Bone marrow (tissue), 2 donors: ENCODE results near the gene RFX8.
"Not testable (repeated sequence)": the region's sequence is repeated elsewhere in the genome, so short reads cannot be mapped to it uniquely, and the experiment has no call there.

Experiments used
- DNase-seq, 2 donors: peaks; one replicate each; lab custom pipeline; 2025; lab: John Stamatoyannopoulos, UW

RFX8 gene

DNA sequence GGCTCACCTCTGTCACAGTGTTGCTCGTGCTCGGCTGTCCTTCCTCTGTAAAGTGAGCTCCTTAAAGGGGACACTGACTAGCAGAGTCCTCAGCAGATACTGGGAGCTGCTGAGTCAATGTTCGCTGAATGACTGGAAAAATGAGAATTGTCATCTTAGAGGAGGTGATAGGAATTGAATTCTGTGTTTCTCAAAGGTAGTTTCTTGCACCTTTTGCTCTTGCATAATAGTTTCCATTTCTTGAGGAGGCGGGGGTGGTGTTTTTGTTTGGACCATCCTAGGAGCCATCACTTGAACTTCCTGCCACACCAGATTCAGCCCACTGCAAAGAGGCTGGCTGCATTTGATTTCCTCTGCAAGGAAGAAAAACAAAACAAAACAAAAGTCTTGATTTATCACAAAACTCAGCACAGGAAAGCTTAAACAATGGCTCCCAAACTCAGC, 11.4 kb upstream of the RFX8 start:
- DNase-seq = no peak

- no peak for DNase-seq
Measured at GRCh38 chr2:101485856-101486255, 10.9 kb upstream of the RFX8 start.

- DNase-seq = no peak
Measured at GRCh38 chr2:101480764-101481163, 5.9 kb upstream of the RFX8 start.

- no peak for DNase-seq
Measured at GRCh38 chr2:101479810-101480209, 4.9 kb upstream of the RFX8 start.

DNA sequence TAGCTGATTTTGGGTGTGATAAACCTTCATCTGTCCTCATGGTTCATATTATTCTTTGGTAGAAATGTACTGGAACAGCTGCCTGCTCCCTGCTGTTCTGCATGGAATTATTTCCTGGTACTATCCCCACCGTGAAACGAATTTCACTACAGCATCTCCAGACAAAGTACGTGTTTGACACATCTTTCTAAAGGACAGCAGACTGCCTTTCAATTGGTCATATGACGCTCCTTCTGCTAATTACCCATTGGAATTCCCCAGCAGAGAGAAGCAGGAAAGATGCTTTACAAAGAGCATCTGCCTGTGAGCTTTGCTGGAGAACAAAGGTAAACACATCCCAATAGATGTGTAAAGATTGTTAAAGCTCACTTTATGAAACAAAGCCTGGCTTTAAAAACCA, 4.4 kb upstream of the RFX8 start:
- no peak for DNase-seq

DNA sequence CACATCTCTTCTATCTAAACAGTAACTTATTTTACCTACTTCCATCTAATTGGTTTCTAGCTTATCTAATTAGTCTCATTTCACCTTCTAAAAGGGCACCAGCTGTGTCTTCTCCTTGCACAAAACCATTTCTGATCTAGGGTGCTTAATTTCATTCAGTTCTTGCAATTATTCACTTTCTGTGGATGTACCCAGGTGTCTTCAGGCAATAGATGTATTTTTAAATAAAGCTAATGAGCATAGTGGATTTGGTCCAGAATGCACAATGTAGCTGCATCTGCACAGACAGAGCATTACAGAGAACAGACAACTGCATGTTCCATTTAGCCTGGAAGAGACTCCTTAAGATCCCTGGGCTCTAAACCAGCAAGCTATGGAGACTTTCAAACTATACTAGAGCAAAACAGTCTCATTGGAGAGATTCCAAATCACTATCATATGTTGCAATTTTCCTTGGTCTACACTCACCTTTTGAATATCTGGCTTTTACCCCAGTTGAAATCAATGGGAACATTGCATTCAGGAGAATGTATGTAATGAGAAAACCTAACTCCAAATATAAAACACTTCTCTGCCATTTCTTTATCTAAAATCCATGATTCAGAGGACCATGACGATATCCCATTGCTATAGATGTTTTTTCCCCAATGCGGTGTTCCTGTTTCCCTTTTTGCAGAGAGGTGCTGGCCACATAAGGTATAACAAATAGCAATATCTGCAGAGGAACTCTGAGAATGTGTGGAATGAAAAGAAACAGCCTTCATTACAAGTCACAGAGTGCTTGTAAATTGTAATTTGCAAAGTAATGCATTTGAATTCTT, 3.5 kb upstream of the RFX8 start:
- no peak for DNase-seq

- DNase-seq = no peak
Measured at GRCh38 chr2:101477556-101477955, 2.6 kb upstream of the RFX8 start.

- no peak for DNase-seq
Measured at GRCh38 chr2:101476605-101477208, 1.8 kb upstream of the RFX8 start.

GRCh38 chr2:101473911-101474701, 806 bp downstream of the RFX8 start:
- DNase-seq = peak in 1 of 2 donors; percentile 56

DNA sequence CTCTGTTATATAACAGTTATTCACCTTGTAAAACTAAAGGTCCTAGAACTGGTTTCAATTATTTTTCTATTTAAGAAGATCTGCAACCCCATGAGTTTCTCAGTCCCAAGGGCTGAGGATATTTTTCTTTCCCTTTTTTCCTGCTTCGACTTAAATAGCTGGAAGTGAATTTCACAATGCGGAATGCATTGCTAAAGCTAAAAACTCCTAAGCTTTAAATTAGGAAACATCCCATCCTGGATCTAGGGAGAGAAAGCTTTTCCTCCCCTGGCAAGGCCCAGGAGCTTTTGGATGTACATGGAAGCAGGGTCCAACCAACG, 1.4 kb downstream of the RFX8 start:
- DNase-seq = no peak

- no peak for DNase-seq
Measured at GRCh38 chr2:101469863-101470262, 5.0 kb downstream of the RFX8 start.

DNA sequence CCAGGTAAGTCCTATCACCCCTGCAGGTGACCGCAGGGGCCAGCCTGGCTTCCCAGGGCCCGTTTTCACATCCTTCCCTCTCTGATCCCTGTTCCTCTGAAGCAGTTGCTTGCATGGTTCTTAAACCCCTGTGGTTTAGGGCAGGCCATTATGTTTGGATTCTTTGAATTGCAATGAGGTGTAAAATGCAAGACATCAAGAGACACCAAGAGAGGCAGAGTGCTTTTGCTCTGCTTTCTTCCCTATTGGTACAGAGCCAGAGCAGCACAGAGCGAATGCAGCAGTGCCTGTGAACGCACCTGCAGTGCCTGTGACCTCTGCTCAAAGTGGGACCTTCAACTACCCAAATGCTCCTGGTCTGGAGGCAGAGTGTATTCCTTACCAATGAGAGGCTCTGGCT, 7.6 kb downstream of the RFX8 start:
- DNase-seq = no peak

DNA sequence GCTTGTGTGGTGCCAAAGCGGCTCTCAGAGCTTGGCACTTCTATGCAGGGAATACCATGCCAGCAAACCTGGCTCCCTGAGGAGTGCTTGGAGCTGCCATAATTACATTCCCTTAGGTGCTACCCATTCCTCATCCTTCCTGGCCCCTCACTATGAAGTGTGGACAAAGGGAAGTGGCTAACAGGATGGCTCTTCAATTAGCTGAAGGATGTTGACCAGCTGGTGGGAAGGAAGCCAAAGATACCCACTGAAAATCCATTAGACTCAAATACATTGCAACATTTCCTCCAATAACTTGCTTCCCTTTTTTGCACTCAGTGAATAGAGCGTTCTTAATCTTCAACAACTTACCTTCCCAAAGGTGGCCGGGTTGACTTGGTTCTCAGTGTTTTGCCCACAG, 8.5 kb downstream of the RFX8 start:
- DNase-seq = peak; percentile 18 to 21

DNA sequence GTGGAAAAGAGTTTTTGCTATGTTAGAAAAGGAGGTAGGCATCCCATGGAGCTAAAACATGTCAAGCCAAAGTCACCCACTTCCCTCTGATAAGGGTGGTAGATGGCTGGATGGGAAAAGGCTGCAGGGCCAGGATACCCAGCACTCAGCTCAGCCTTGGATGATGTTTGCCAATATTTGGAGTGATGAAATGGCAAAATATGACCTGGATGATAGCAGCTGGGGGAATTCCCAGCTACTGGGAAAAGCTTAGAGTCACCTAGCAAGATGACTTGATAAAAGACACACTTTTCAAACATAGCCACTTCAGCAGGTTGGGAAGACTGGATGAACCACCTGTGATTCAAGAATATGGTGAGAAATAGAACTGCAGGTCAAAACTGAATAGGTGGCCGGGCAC, 10.1 kb downstream of the RFX8 start:
- DNase-seq = no peak

DNA sequence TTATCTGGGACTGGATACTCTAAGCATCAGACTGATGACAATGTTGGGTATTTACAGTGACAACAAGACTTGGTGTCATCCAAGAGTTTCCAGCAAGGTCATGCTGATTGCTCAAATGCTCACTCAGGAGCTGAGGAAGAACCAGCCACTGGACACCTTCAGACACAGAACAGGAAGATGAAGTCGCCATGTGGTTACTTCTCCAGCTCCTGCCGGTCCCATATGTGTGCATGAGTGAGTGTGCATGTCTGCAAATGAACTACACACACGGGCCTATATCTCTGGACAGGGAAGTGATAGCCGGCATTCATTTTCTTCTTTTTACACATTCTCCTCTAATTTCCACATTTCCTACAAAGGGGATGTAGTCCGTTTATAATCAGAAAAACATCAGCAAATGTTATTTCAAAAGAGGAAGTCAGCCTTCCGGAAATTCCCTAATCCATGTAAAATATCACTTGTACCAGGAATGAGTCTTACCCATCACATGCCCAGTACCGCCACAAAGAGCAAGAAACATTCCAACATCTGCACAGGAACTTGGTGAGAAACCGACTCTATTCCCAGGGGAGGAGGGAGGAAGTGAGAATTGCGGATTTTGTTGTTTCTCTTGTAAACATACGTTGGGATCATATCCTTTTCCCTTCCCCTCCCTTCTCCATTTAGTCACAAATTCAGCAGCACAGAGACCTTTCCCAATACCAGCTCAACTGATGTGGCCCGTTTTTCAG, 10.8 kb downstream of the RFX8 start:
- peak; percentile 11 to 54 for DNase-seq

DNA sequence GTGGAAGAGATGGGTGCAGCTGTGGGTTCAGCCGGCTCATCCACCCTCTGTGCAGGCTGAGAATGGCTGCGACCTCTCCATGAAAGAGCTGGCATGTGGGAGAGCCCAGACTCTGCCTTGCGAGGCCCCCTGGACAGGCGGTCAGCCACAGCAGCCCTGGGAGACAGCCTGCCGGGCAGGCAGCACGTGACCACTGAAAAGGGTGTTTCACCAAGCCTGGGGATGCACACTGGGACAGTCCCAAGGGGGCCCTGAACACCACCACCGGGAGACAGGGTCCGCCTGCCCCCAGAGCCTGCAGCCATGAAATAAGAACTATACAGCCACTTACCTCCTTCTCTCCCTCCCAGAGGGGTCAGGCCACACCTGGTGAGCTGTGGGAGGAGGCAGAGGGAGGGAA, 11.5 kb downstream of the RFX8 start:
- DNase-seq = no peak

DNA sequence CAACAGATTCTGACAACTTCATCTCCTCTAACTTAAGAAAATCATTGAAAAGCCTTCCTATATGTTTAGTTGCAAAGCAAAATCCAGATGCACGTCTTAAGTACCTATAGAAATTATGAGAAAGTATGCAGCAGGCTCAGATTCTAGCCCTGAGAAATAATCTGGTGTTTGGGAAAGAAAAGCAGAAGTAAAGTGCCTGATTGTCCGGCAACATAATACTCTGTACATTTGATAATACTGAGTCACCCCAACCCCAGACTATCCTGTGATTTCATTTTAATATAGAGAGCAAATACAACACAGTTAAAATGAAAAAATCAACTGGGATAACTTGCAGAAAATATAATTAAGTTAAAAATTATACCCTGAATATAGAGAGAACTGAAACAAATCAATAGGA, 13.5 kb downstream of the RFX8 start:
- no peak for DNase-seq

DNA sequence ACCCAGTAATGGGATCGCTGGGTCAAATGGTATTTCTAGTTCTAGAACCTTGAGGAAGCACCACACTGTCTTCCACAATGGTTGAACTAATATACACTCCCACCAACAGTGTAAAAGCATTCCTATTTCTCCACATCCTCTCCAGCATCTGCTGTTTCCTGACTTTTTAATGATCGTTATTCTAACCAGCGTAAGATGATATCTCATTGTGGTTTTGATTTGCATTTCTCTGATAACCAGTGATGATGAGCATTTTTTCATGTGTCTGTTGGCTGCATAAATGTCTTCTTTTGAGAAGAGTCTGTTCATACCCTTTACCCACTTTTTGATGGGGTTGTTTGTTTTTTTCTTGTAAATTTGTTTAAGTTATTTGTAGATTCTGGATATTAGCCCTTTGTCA, 20.5 kb downstream of the RFX8 start:
- not testable (repeated sequence) for DNase-seq

DNA sequence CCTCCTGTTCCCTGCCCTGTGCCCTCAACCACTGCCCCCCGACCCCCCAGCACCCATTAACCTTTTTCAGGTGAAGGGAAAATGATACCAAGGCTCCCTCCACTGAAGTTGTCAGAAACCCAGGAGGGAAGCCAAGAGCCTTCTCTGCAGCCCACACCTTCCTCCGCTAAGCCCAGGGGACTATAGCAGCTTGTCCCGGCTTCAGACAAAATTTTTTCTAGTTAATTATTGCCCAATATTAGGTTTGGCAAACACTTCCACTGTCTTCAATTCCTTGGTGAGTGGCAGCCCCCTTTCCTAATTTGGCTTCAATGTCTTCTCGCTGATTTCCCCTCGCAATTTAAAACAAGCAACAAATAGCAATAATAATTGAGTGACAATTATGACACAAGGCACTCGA, 23.9 kb downstream of the RFX8 start:
- DNase-seq = no peak

DNA sequence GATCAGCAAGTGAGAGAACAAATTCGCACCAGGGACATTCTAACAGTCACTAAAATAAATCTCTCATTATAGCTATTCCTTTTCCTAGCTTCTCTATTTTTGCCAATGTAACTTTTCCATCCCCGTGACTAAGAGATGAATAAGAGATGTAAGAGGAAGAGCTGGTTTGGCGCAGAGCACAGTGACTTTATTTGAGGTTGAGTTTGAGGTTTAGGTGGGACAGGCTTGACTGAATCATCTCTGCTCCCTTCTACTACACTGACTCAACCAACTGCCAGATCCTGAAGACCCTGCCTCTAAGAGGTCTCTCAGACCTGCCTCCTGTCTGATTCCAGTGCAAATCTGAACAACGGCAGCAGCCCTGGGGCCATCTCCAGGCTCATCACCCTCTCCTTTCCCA, 28.0 kb downstream of the RFX8 start:
- DNase-seq = peak in 1 of 2 donors; percentile 96

DNA sequence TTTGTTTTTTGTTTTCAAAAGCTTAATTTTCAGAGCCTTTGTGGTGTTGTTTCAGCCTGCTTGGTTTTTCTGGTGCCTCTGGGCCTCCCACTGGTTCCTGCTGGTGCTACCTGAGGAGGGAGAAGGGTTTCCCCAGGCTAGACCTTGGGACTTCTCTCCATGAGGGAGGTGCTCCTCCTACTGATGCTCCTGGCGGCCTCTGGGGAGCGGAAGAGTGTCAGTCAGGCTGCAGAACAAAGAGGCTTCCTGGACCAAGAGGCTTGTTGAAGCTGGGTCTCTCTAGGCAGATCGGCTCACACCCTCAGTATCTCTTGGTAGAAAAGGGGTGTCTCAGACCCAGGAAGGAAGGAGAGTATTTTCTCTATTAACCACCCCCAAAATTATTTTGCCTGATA, 32.2 kb downstream of the RFX8 start:
- DNase-seq = no peak

DNA sequence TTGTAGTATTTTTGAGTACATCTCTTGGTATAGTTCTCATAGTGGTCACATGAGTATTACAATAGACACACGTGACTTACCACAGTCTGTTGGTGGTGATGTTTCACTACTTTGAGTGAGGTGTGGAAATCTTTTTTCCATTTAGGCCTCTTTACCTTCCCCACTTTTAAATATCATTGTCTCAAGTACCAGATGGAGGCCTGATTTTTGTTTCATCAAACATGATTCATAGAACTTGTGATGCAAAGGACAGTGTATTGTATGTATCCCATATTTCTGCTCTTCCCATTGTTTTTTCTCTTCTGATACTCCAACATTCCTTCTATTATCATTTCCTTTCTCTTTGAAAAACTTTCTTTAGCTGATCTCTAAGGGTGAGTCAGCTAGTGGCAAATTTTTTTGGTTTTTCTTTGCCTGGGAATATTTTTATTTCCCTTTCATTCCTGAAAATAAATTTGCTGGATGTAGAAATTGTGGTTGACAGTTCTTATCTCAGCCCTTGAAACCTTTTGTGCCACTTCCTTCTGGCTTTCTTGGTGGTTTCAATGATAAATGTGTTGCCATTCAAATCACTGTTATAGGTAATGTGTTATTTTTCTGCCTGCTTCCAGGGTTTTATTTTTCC, 32.8 kb downstream of the RFX8 start:
- no peak for DNase-seq
